Prostate gland (tissue), 2 donors: ENCODE data around the gene SMYD1.

Experiments
- POLR2A ChIP-seq: fragments of 450-650 bp; IDR thresholded peaks from one replicate; pipeline ENCODE4 v1.6.1; 2016; ENCODE audit warnings: antibody characterized with exemption, mild to moderate bottlenecking
- TF ChIP-seq, protein P1 (sequence below), 4 experiments: fragments of 200-600 bp in 2 of 4; fragments of 450-650 bp in 2 of 4; sonication (generic) in 2 of 4; IDR thresholded peaks; 1 replicate in 3 of 4; 2 replicates in 1 of 4; pipeline ENCODE4 v1.5.1; 2016 to 2019; ENCODE audit warnings: antibody characterized with exemption in 4 of 4, mild to moderate bottlenecking in 2 of 4, moderate library complexity in 2 of 4

- TF ChIP-seq, protein P1, sequence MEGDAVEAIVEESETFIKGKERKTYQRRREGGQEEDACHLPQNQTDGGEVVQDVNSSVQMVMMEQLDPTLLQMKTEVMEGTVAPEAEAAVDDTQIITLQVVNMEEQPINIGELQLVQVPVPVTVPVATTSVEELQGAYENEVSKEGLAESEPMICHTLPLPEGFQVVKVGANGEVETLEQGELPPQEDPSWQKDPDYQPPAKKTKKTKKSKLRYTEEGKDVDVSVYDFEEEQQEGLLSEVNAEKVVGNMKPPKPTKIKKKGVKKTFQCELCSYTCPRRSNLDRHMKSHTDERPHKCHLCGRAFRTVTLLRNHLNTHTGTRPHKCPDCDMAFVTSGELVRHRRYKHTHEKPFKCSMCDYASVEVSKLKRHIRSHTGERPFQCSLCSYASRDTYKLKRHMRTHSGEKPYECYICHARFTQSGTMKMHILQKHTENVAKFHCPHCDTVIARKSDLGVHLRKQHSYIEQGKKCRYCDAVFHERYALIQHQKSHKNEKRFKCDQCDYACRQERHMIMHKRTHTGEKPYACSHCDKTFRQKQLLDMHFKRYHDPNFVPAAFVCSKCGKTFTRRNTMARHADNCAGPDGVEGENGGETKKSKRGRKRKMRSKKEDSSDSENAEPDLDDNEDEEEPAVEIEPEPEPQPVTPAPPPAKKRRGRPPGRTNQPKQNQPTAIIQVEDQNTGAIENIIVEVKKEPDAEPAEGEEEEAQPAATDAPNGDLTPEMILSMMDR (IDR thresholded peaks at IDR 0.05): no peak
- no peak for TF ChIP-seq POLR2A
These were observed 18.8 kb downstream of the SMYD1 start for GRCh38 chr2:88086401-88086800.
